ENCODE data around the gene ANKLE1.

DNA sequence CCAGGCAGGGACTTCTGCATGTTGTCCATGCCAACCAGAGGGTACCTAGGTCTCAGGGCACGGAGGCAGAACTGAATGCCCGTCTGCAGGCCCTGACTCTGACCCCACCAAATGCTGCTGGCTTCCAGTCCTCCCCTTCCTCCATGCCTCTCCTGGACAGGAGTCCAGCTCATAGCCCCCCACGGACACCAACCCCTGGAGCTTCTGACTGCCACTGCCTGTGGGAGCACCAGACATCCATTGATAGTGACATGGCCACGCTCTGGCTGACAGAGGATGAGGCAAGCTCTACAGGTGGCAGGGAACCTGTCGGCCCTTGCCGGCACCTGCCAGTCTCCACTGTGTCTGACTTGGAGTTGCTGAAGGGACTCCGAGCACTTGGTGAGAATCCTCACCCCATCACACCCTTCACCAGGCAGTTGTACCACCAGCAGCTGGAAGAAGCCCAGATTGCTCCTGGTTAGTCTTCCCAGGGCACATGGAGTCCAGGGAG, 1.8 kb downstream of the ANKLE1 start:
- TF ChIP-seq, protein P1, sequence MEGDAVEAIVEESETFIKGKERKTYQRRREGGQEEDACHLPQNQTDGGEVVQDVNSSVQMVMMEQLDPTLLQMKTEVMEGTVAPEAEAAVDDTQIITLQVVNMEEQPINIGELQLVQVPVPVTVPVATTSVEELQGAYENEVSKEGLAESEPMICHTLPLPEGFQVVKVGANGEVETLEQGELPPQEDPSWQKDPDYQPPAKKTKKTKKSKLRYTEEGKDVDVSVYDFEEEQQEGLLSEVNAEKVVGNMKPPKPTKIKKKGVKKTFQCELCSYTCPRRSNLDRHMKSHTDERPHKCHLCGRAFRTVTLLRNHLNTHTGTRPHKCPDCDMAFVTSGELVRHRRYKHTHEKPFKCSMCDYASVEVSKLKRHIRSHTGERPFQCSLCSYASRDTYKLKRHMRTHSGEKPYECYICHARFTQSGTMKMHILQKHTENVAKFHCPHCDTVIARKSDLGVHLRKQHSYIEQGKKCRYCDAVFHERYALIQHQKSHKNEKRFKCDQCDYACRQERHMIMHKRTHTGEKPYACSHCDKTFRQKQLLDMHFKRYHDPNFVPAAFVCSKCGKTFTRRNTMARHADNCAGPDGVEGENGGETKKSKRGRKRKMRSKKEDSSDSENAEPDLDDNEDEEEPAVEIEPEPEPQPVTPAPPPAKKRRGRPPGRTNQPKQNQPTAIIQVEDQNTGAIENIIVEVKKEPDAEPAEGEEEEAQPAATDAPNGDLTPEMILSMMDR (conservative IDR thresholded peaks at IDR 0.05 in 1 of 2, IDR thresholded peaks at IDR 0.05 in 1 of 2; ENCODE audit: extremely low read depth in 1 of 2, insufficient read depth in 1 of 2, low read depth in 1 of 2, low read length in 2 of 2) = no peak
- no peak for TF ChIP-seq EZH2 (IDR thresholded peaks at IDR 0.05; ENCODE audit: borderline replicate concordance, low read length)

Measured in mammary epithelial cell (primary cell).